ENCODE results near the gene CLNK. TPM values are rescaled to one million over a fixed set of nuclear protein-coding genes. Genes with fewer than 3 reads are reported as not detected.

The CLNK gene
- total RNA-seq, 1 experiment from 2014 or later: not detected

GRCh38 chr4:10554121-10554520 is 130.4 kb downstream of the CLNK start:
- peaks cover 3 to 13% of the 10 kb centered on the region in 2 experiments; a peak in 2 of 4 replicates for H3K4me1 Mint-ChIP-seq
- H2BK20ac ChIP-seq (ENCODE audit: low read depth, low read length, poor library complexity, severe bottlenecking): no peak overlapping the region
- no peaks in the 10 kb centered on the region for H3K36me3 Mint-ChIP-seq (ENCODE audit: insufficient read depth in 1 of 3, low read depth in 3 of 3)
- H3K23ac ChIP-seq (ENCODE audit: insufficient read length, low read depth, low read length): no peak overlapping the region
- no peaks in the 10 kb centered on the region for H3K23me2 ChIP-seq (ENCODE audit: insufficient read length, low read depth, low read length, poor library complexity, severe bottlenecking)
- H3K27me3 ChIP-seq (ENCODE audit: insufficient read depth, low read length): no peaks in the 10 kb centered on the region
- no peak overlapping the region for H2AK5ac ChIP-seq (ENCODE audit: insufficient read length, low read length)
- H3K56ac ChIP-seq (ENCODE audit: insufficient read length, low read depth, low read length): no peak overlapping the region
- H2BK120ac ChIP-seq (ENCODE audit: low read depth, low read length, poor library complexity, severe bottlenecking): no peak overlapping the region
- no peak overlapping the region for H3K4me2 ChIP-seq (ENCODE audit: insufficient read depth, insufficient read length, low read length)
- no peak for TF ChIP-seq CTCF (conservative IDR thresholded peaks at IDR 0.05)
- peaks cover 3% of the 10 kb centered on the region; the same call in 1 of the 2 replicates for H3K27me3 Mint-ChIP-seq (ENCODE audit: low read depth)
- WGBS (ENCODE audit: extremely low coverage, insufficient read length, low lambda C conversion rate): no CpG with 5 or more reads among the region's 2 CpGs
- H3K4me3 Mint-ChIP-seq: no peak overlapping the region
- no peak overlapping the region for H4K8ac ChIP-seq (replicated peaks; ENCODE audit: insufficient read length, low read depth, low read length)
- no peak overlapping the region for H4K91ac ChIP-seq (ENCODE audit: insufficient read length, low read depth, low read length)
- no peak overlapping the region for H3K14ac ChIP-seq (ENCODE audit: insufficient read depth, low read length)
- H2AFZ ChIP-seq (ENCODE audit: low read length): no peak overlapping the region
- no peak overlapping the region for H2BK12ac ChIP-seq (ENCODE audit: insufficient read length, low read depth, low read length)
- no peak overlapping the region for H3K27ac Mint-ChIP-seq
- no peak overlapping the region for H3T11ph ChIP-seq (ENCODE audit: low read length)
- H3K4me1 ChIP-seq (ENCODE audit: insufficient read depth, low read length): no peaks in the 10 kb centered on the region; the same call in 1 of the 2 replicates
- no peak for DNase-seq
- H3K4ac ChIP-seq (ENCODE audit: low read depth, low read length): no peak overlapping the region
- H3K79me1 ChIP-seq (ENCODE audit: insufficient read depth, low read depth, low read length, poor library complexity, severe bottlenecking): no peaks in the 10 kb centered on the region
- H3K9ac ChIP-seq (ENCODE audit: extremely low read depth, insufficient read length, low read length): no peak overlapping the region
- no peak overlapping the region for H3K18ac ChIP-seq (ENCODE audit: insufficient read length, low read depth, low read length)
- H3K79me2 ChIP-seq (ENCODE audit: insufficient read depth, low read length): no peaks in the 10 kb centered on the region
- no peak overlapping the region for H2BK5ac ChIP-seq (ENCODE audit: insufficient read length, low read length)
- H4K20me1 ChIP-seq (ENCODE audit: control insufficient read depth, insufficient read depth, insufficient read length): no peaks in the 10 kb centered on the region
- H3K27ac ChIP-seq (ENCODE audit: insufficient read length, low read depth, low read length): no peak overlapping the region
- no peak overlapping the region for H2BK15ac ChIP-seq (ENCODE audit: low read depth, low read length)
- H4K5ac ChIP-seq (ENCODE audit: insufficient read length, low read depth, low read length): no peak overlapping the region
- H3K9me3 ChIP-seq (ENCODE audit: control insufficient read depth, low read depth, low read length): no peaks in the 10 kb centered on the region
- no peaks in the 10 kb centered on the region for H3K9me3 Mint-ChIP-seq

All from H9 (cell line).